ENCODE data around the gene TMEM53. TPM values are rescaled to one million over a fixed set of nuclear protein-coding genes. Genes with fewer than 3 reads are reported as not detected.

The TMEM53 gene
- total RNA-seq, 2 donors from 2014 or later, result 10.2 to 10.8 TPM

DNA sequence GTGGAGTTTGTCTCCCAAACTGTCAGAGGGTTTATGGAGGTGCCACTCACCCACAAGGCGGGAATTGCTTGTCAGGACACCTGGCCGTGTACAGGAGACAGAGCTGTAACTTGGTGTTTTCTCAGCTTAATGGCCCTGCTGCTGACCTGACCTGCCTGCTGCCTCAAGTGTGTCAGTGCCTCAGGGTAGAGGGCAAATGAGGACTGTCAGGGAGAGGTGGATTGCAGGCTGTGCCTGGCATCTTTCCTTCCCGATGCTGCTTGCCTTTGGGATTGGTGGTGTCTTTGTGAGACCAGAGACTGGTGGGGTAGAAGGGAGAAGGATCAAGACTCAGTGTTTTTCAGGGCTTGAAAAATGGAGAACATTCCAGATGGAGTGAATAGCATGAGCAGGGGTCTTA is 31.4 kb downstream of the TMEM53 start:
- Mint-ChIP-seq H3K9me3 (no peaks in the 10 kb centered on the region), H3K4me1 (no peaks in the 10 kb centered on the region), H3K27me3 (ENCODE audit: insufficient read depth) (no peaks in the 10 kb centered on the region), H3K36me3 (ENCODE audit: low read depth) (peaks cover 67% of the 10 kb centered on the region), H3K27ac (no peak overlapping the region), H3K4me3 (no peak overlapping the region)
- WGBS, 2 experiments (ENCODE audit: insufficient coverage in 1 of 2, insufficient read length in 1 of 2), result 88 to 100% methylated on average over 2 to 3 of the region's 3 CpGs
- DNase-seq, result no peak
- no peak overlapping the region for H3K4me3 ChIP-seq (ENCODE audit: low read length)
- no peak overlapping the region for H3K9ac ChIP-seq (ENCODE audit: extremely low read depth, low read length, poor library complexity, severe bottlenecking)
- no peaks in the 10 kb centered on the region for H3K27me3 ChIP-seq (ENCODE audit: control insufficient read depth, insufficient read depth, low read length, poor library complexity, severe bottlenecking)
- TF ChIP-seq CTCF (conservative IDR thresholded peaks at IDR 0.05), result no peak
- H3K9me3 ChIP-seq (ENCODE audit: control insufficient read depth, low read length), result no peaks in the 10 kb centered on the region
- no peaks in the 10 kb centered on the region for H3K4me1 ChIP-seq (ENCODE audit: control insufficient read depth, insufficient read depth, low read length)
- H3K27ac ChIP-seq (ENCODE audit: low read depth, low read length), result no peak overlapping the region
- peaks cover 76% of the 10 kb centered on the region for H3K36me3 ChIP-seq (ENCODE audit: control insufficient read depth, insufficient read depth, low read length)

DNA sequence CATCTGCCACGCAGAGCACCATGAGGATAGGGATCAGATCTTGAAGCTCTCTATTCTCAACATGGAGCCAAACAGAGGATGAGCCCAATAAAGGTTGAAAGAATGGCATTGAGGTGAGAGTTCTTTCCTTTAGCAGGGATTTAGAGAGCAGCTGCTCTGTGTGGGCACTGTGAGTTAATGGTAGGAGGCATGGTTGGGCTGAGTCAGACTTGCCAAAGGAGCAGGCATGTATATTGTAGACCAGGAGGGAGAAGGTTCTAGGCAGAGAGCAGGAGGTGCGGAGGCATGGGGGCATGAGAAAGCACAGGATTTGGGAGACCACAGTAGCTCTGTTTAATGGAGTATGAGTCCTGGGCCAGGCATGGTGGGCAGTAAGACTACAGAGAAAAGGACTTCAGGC is 32.0 kb downstream of the TMEM53 start:
- Mint-ChIP-seq H3K36me3 (ENCODE audit: low read depth) (peaks cover 67% of the 10 kb centered on the region), H3K27ac (no peak overlapping the region), H3K4me3 (no peak overlapping the region), H3K9me3 (no peaks in the 10 kb centered on the region), H3K4me1 (no peaks in the 10 kb centered on the region), H3K27me3 (ENCODE audit: insufficient read depth) (no peaks in the 10 kb centered on the region)
- Histone ChIP-seq H3K27me3 (ENCODE audit: control insufficient read depth, insufficient read depth, low read length, poor library complexity, severe bottlenecking) (no peaks in the 10 kb centered on the region), H3K9ac (ENCODE audit: extremely low read depth, low read length, poor library complexity, severe bottlenecking) (no peak overlapping the region), H3K4me1 (ENCODE audit: control insufficient read depth, insufficient read depth, low read length) (no peaks in the 10 kb centered on the region), H3K27ac (ENCODE audit: low read depth, low read length) (no peak overlapping the region), H3K4me3 (ENCODE audit: low read length) (no peak overlapping the region), H3K36me3 (ENCODE audit: control insufficient read depth, insufficient read depth, low read length) (peaks cover 74% of the 10 kb centered on the region), H3K9me3 (ENCODE audit: control insufficient read depth, low read length) (no peaks in the 10 kb centered on the region)
- TF ChIP-seq CTCF (conservative IDR thresholded peaks at IDR 0.05), result no peak
- no peak for DNase-seq
- WGBS, 2 experiments (ENCODE audit: insufficient coverage in 1 of 2, insufficient read length in 1 of 2), result 100% methylated on average over 2 of the region's 2 CpGs

- H3K9me3 ChIP-seq (ENCODE audit: control insufficient read depth, low read length), result no peaks in the 10 kb centered on the region
- Mint-ChIP-seq H3K36me3 (ENCODE audit: low read depth) (peaks cover 73% of the 10 kb centered on the region), H3K27me3 (ENCODE audit: insufficient read depth) (no peaks in the 10 kb centered on the region), H3K4me1 (no peaks in the 10 kb centered on the region), H3K27ac (no peak overlapping the region), H3K9me3 (no peaks in the 10 kb centered on the region), H3K4me3 (no peak overlapping the region)
- H3K4me3 ChIP-seq (ENCODE audit: low read length), result no peak overlapping the region
- peaks cover 82% of the 10 kb centered on the region for H3K36me3 ChIP-seq (ENCODE audit: control insufficient read depth, insufficient read depth, low read length)
- no peak overlapping the region for H3K27ac ChIP-seq (ENCODE audit: low read depth, low read length)
- no peaks in the 10 kb centered on the region for H3K27me3 ChIP-seq (ENCODE audit: control insufficient read depth, insufficient read depth, low read length, poor library complexity, severe bottlenecking)
- no peak for DNase-seq
- WGBS, 2 experiments (ENCODE audit: insufficient coverage in 1 of 2, insufficient read length in 1 of 2), result 93 to 94% methylated on average over 5 to 12 of the region's 12 CpGs
- no peak for TF ChIP-seq CTCF (conservative IDR thresholded peaks at IDR 0.05)
- no peaks in the 10 kb centered on the region for H3K4me1 ChIP-seq (ENCODE audit: control insufficient read depth, insufficient read depth, low read length)
- no peak overlapping the region for H3K9ac ChIP-seq (ENCODE audit: extremely low read depth, low read length, poor library complexity, severe bottlenecking)
Observed at GRCh38 chr1:44641126-44642102, 32.9 kb downstream of the TMEM53 start.
